Liver (tissue), 9 donors: ENCODE data around the gene LRP10. TPM values are rescaled to one million over a fixed set of nuclear protein-coding genes. Genes with fewer than 3 reads are reported as not detected.

Experiments used
- DNase-seq: peaks from one replicate; pipeline ENCODE4 v3.0.0-alpha.2; 2017; ENCODE audit warnings: low spot score
- H3K27ac ChIP-seq, 2 donors: one replicate each; pipeline ENCODE4 v1.7.0; 2013; ENCODE audit warnings: inconsistent platforms in 2 of 2, low read length in 2 of 2, control low read depth in 1 of 2, low read depth in 1 of 2, mild to moderate bottlenecking in 1 of 2
- H3K27me3 ChIP-seq, 4 donors: one replicate each; pipeline versions ENCODE4 v1.6.1 to v1.7.0; 2013; ENCODE audit warnings: low read length in 3 of 4, inconsistent platforms in 1 of 4, mild to moderate bottlenecking in 1 of 4, moderate library complexity in 1 of 4; ENCODE audit not compliant: control insufficient read depth in 4 of 4, insufficient read depth in 4 of 4
- H3K36me3 ChIP-seq, 4 donors: one replicate each; pipeline versions ENCODE4 v1.6.1 to v1.7.0; 2013; ENCODE audit warnings: low read length in 3 of 4, mild to moderate bottlenecking in 3 of 4, low read depth in 1 of 4, moderate library complexity in 1 of 4; ENCODE audit not compliant: control insufficient read depth in 4 of 4, insufficient read depth in 3 of 4
- H3K4me1 ChIP-seq, 4 donors: one replicate each; pipeline versions ENCODE4 v1.6.1 to v1.7.0; 2013; ENCODE audit warnings: low read length in 3 of 4, mild to moderate bottlenecking in 3 of 4, moderate library complexity in 1 of 4; ENCODE audit not compliant: control insufficient read depth in 4 of 4, insufficient read depth in 4 of 4
- H3K4me3 ChIP-seq, 3 donors: one replicate each; pipeline versions ENCODE4 v1.6.1 to v1.7.0; 2013; ENCODE audit warnings: low read length in 3 of 3, control low read depth in 1 of 3, low read depth in 1 of 3, mild to moderate bottlenecking in 1 of 3
- H3K9ac ChIP-seq, 2 donors: one replicate each; pipeline ENCODE4 v1.7.0; 2013; ENCODE audit warnings: low read length in 2 of 2, mild to moderate bottlenecking in 2 of 2, moderate library complexity in 2 of 2, control low read depth in 1 of 2, low read depth in 1 of 2
- H3K9me3 ChIP-seq, 4 donors: one replicate each; pipeline versions ENCODE4 v1.6.1 to v1.7.0; 2013; ENCODE audit warnings: low read length in 3 of 4; ENCODE audit not compliant: control insufficient read depth in 4 of 4
- EGR1 ChIP-seq, 2 donors: IDR thresholded peaks; 2 replicates each; pipeline ENCODE4 v1.6.1; 2016 to 2018; ENCODE audit warnings: antibody characterized with exemption in 2 of 2, low read depth in 2 of 2
- FOXA1 ChIP-seq: IDR thresholded peaks from 2 replicates; pipeline ENCODE4 v1.6.1; 2016; ENCODE audit warnings: antibody characterized with exemption
- FOXA2 ChIP-seq: IDR thresholded peaks from 2 replicates; pipeline ENCODE4 v1.6.1; 2016; ENCODE audit warnings: antibody characterized with exemption
- GABPA ChIP-seq, 2 donors: IDR thresholded peaks in 1 of 2; conservative IDR thresholded peaks in 1 of 2; 2 replicates each; pipeline ENCODE4 v1.6.1; 2016; ENCODE audit warnings: antibody characterized with exemption in 2 of 2, mild to moderate bottlenecking in 1 of 2, moderate library complexity in 1 of 2
- HNF4A ChIP-seq, 2 donors: conservative IDR thresholded peaks; 2 replicates each; pipeline ENCODE4 v1.6.1; 2016; ENCODE audit warnings: antibody characterized with exemption in 2 of 2, mild to moderate bottlenecking in 2 of 2
- HNF4G ChIP-seq: IDR thresholded peaks from 2 replicates; pipeline ENCODE4 v1.6.1; 2016; ENCODE audit warnings: antibody characterized with exemption
- JUND ChIP-seq, 2 donors: IDR thresholded peaks; 2 replicates each; pipeline ENCODE4 v1.6.1; 2016; ENCODE audit warnings: antibody characterized with exemption in 2 of 2
- NR2F2 ChIP-seq: IDR thresholded peaks from 2 replicates; pipeline ENCODE4 v1.6.1; 2016; ENCODE audit warnings: antibody characterized with exemption
- RAD21 ChIP-seq, 2 donors: IDR thresholded peaks; 2 replicates each; pipeline ENCODE4 v1.6.1; 2016; ENCODE audit warnings: antibody characterized with exemption in 2 of 2, mild to moderate bottlenecking in 2 of 2
- RXRA ChIP-seq, 2 donors: IDR thresholded peaks; 2 replicates each; pipeline ENCODE4 v1.6.1; 2017 to 2018; ENCODE audit warnings: antibody characterized with exemption in 2 of 2, mild to moderate bottlenecking in 1 of 2
- SP1 ChIP-seq: IDR thresholded peaks from 2 replicates; pipeline ENCODE4 v1.6.1; 2018; ENCODE audit warnings: antibody characterized with exemption, mild to moderate bottlenecking
- TAF1 ChIP-seq: conservative IDR thresholded peaks from 2 replicates; pipeline ENCODE4 v1.6.1; 2016; ENCODE audit warnings: antibody characterized with exemption, mild to moderate bottlenecking
- WGBS: extraction: QIAGEN DNeasy Blood & Tissue Kit; methylation state at CpG from one replicate; pipeline ENCODE4 v1.1.7; 2013; 5-methylcytosine and 5-hydroxymethylcytosine counted together
- polyA plus RNA-seq, 2 donors: library from polyadenylated mRNA; stranded (reverse) in 1 of 2; unstranded in 1 of 2; fragments of 200-250 nt in 1 of 2; fragments of >200 nt in 1 of 2; fragmentation: Nextera tagmentation in 1 of 2; extraction: Ambion mirVana in 1 of 2; gene quantifications; one replicate each; pipeline versions ENCODE4 v1.2.1 to v1.2.3, GENCODE V29; 2013 to 2015
- total RNA-seq, 2 donors: library from RNA; depleted of rRNA; stranded (reverse); fragments of >200 nt; gene quantifications; one replicate each; pipeline ENCODE4 v1.2.3, GENCODE V29; 2014
- TF ChIP-seq, protein P1 (sequence below): IDR thresholded peaks from 2 replicates; pipeline ENCODE4 v1.6.1; 2016; ENCODE audit warnings: antibody characterized with exemption
- TF ChIP-seq, protein P2 (sequence below): fragments of 150-350 bp; IDR thresholded peaks from 2 replicates; pipeline ENCODE4 v1.5.1; 2017; ENCODE audit warnings: improper control_type of control experiment, low read depth, low read length; ENCODE audit not compliant: missing input control
- TF ChIP-seq, protein P3 (sequence below): IDR thresholded peaks from 2 replicates; pipeline ENCODE4 v1.6.1; 2016; ENCODE audit warnings: antibody characterized with exemption, mild to moderate bottlenecking
- TF ChIP-seq, protein P4 (sequence below): IDR thresholded peaks from 2 replicates; pipeline ENCODE4 v1.6.1; 2016; ENCODE audit warnings: antibody characterized with exemption
- donor health status: healthy.
- donor health status: healthy.
- donor health status: healthy.
- donor health status: healthy.
- donor health status: healthy.

Gene LRP10
- total and polyA plus RNA-seq, 4 donors, result 19.5 to 61.7 (median 31.3) TPM

DNA sequence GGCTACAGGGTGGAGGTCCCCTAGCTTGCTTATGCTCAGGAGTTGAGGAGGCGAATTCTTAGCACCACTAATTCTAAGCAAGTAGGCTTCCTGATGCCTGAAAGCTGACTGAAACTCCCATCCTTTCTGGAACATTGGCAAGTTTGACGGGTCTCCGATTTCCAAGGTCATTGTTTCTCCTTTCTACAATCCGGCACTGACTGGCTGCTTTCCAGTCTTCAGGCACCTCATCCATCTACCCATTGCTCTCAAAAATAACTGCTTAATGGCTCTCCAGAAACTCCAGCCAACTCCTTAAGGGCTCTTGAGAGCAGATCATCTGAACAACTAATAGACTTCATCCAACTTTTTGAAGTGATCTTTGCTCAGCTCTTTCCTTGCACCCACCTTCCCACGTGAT is 24.8 kb downstream of the LRP10 start:
- Histone ChIP-seq H3K4me1 (no peaks in the 10 kb centered on the region), H3K27me3 (no peaks in the 10 kb centered on the region), H3K4me3 (no peak overlapping the region), H3K9me3 (no peaks in the 10 kb centered on the region), H3K27ac (no peak overlapping the region), H3K9ac (no peak overlapping the region), H3K36me3 (peaks cover 0 to 10% (median 7%) of the 10 kb centered on the region in 4 donors)
- TF ChIP-seq, protein P1, sequence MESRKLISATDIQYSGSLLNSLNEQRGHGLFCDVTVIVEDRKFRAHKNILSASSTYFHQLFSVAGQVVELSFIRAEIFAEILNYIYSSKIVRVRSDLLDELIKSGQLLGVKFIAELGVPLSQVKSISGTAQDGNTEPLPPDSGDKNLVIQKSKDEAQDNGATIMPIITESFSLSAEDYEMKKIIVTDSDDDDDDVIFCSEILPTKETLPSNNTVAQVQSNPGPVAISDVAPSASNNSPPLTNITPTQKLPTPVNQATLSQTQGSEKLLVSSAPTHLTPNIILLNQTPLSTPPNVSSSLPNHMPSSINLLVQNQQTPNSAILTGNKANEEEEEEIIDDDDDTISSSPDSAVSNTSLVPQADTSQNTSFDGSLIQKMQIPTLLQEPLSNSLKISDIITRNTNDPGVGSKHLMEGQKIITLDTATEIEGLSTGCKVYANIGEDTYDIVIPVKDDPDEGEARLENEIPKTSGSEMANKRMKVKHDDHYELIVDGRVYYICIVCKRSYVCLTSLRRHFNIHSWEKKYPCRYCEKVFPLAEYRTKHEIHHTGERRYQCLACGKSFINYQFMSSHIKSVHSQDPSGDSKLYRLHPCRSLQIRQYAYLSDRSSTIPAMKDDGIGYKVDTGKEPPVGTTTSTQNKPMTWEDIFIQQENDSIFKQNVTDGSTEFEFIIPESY, result no peak
- TF ChIP-seq TAF1 (no peak), NR2F2 (no peak), JUND (IDR thresholded peaks at IDR 0.05) (no peak), RAD21 (IDR thresholded peaks at IDR 0.05) (no peak), RXRA (IDR thresholded peaks at IDR 0.05) (no peak), GABPA (IDR thresholded peaks at IDR 0.05 in 1 of 2, conservative IDR thresholded peaks at IDR 0.05 in 1 of 2) (no peak), HNF4A (conservative IDR thresholded peaks at IDR 0.05) (no peak), FOXA2 (no peak), SP1 (no peak)
- TF ChIP-seq, protein P2, sequence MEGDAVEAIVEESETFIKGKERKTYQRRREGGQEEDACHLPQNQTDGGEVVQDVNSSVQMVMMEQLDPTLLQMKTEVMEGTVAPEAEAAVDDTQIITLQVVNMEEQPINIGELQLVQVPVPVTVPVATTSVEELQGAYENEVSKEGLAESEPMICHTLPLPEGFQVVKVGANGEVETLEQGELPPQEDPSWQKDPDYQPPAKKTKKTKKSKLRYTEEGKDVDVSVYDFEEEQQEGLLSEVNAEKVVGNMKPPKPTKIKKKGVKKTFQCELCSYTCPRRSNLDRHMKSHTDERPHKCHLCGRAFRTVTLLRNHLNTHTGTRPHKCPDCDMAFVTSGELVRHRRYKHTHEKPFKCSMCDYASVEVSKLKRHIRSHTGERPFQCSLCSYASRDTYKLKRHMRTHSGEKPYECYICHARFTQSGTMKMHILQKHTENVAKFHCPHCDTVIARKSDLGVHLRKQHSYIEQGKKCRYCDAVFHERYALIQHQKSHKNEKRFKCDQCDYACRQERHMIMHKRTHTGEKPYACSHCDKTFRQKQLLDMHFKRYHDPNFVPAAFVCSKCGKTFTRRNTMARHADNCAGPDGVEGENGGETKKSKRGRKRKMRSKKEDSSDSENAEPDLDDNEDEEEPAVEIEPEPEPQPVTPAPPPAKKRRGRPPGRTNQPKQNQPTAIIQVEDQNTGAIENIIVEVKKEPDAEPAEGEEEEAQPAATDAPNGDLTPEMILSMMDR, result no peak
- no peak for DNase-seq
- 72% methylated on average over 5 of the region's 5 CpGs for WGBS

DNA sequence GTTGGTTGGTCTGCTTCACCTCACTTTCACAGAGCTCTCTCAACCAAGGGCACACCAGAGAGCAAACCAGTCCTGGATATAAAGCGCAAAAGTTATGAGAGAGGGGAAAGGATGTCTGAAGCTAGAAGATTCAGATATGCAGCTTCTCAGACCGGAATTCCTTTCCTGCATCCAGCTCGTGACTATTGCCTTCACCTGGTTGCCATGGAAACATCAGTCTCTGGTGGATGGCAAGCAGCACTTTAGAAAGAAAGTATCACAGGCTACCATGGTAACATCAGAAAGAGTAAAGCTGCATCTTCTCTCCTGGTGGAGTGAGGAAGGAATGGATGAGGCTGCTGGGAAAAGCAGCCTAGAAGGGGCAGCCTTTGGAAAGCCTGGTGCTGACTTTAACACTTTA is 25.2 kb downstream of the LRP10 start:
- Histone ChIP-seq H3K9ac (no peak overlapping the region), H3K4me1 (no peaks in the 10 kb centered on the region), H3K36me3 (peaks cover 2 to 14% (median 10%) of the 10 kb centered on the region in 4 donors), H3K27me3 (no peaks in the 10 kb centered on the region), H3K4me3 (no peak overlapping the region), H3K9me3 (no peaks in the 10 kb centered on the region), H3K27ac (no peak overlapping the region)
- 91% methylated on average over 3 of the region's 3 CpGs for WGBS
- TF ChIP-seq, protein P2, result no peak
- no peak for TF ChIP-seq HNF4A (conservative IDR thresholded peaks at IDR 0.05)
- TF ChIP-seq RXRA (IDR thresholded peaks at IDR 0.05), result no peak
- TF ChIP-seq, protein P1, result no peak
- TF ChIP-seq FOXA2, result no peak
- no peak for TF ChIP-seq GABPA (IDR thresholded peaks at IDR 0.05 in 1 of 2, conservative IDR thresholded peaks at IDR 0.05 in 1 of 2)
- no peak for TF ChIP-seq EGR1 (IDR thresholded peaks at IDR 0.05; ENCODE audit: low read depth in 2 of 2)
- no peak for TF ChIP-seq JUND (IDR thresholded peaks at IDR 0.05)
- TF ChIP-seq TAF1, result no peak
- TF ChIP-seq FOXA1, result no peak
- TF ChIP-seq, protein P3, sequence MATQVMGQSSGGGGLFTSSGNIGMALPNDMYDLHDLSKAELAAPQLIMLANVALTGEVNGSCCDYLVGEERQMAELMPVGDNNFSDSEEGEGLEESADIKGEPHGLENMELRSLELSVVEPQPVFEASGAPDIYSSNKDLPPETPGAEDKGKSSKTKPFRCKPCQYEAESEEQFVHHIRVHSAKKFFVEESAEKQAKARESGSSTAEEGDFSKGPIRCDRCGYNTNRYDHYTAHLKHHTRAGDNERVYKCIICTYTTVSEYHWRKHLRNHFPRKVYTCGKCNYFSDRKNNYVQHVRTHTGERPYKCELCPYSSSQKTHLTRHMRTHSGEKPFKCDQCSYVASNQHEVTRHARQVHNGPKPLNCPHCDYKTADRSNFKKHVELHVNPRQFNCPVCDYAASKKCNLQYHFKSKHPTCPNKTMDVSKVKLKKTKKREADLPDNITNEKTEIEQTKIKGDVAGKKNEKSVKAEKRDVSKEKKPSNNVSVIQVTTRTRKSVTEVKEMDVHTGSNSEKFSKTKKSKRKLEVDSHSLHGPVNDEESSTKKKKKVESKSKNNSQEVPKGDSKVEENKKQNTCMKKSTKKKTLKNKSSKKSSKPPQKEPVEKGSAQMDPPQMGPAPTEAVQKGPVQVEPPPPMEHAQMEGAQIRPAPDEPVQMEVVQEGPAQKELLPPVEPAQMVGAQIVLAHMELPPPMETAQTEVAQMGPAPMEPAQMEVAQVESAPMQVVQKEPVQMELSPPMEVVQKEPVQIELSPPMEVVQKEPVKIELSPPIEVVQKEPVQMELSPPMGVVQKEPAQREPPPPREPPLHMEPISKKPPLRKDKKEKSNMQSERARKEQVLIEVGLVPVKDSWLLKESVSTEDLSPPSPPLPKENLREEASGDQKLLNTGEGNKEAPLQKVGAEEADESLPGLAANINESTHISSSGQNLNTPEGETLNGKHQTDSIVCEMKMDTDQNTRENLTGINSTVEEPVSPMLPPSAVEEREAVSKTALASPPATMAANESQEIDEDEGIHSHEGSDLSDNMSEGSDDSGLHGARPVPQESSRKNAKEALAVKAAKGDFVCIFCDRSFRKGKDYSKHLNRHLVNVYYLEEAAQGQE, result no peak
- no peak for TF ChIP-seq HNF4G
- TF ChIP-seq, protein P4, sequence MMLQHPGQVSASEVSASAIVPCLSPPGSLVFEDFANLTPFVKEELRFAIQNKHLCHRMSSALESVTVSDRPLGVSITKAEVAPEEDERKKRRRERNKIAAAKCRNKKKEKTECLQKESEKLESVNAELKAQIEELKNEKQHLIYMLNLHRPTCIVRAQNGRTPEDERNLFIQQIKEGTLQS, result no peak
- TF ChIP-seq RAD21 (IDR thresholded peaks at IDR 0.05), result no peak
- no peak for TF ChIP-seq SP1
- no peak for TF ChIP-seq NR2F2
- DNase-seq, result no peak
